Activated T-cell treated with anti-CD3 and anti-CD28 coated beads, Interleukin-2, amount 50 U/mL, for 48 hours (primary cell): ENCODE data around the gene AXL.
A peak's percentile ranks its signal among the peaks of the same experiment; 100 is the strongest.

ENCODE experiments used
- DNase-seq, 2 experiments: peaks; one replicate each; pipeline ENCODE4 v3.0.0-alpha.2; 2020

Gene AXL

GRCh38 chr19:41310033-41310831 is 91.2 kb downstream of the AXL start, which contains the start of gene CCDC97:
TSS of gene CCDC97 (plus strand) at chr19:41310172. CDS start at chr19:41310311, 139 bp downstream.
- peak; percentile 94 for DNase-seq

- DNase-seq, result no peak
Observed at GRCh38 chr19:41311072-41311471, 92.0 kb downstream of the AXL start.
